ENCODE measurements around the gene SERGEF. TPM values are rescaled to one million over a fixed set of nuclear protein-coding genes. Genes with fewer than 3 reads are reported as not detected.

SERGEF gene
- total and polyA plus RNA-seq, 12 donors = 14.8 to 105 (median 19.9) TPM

DNA sequence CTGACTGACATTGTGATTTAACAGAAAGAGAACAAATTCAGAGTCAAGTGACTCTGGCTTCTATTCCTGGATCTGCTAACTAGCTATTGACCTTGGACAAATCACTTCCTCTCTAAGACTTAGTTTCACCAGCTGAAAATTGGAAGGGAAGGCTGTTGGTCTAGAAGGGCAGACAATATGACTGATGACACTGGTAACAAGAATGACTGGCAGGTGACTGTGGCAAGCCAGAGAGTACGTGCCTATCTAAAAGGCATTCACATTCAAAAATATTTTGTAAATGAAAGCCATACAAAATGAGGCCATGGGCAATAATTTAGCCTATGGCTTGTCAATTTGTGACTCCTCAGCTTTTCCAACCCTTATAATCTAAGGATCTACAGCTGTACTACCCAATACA is 23.5 kb downstream of the SERGEF start:
- TF ChIP-seq, protein P1, sequence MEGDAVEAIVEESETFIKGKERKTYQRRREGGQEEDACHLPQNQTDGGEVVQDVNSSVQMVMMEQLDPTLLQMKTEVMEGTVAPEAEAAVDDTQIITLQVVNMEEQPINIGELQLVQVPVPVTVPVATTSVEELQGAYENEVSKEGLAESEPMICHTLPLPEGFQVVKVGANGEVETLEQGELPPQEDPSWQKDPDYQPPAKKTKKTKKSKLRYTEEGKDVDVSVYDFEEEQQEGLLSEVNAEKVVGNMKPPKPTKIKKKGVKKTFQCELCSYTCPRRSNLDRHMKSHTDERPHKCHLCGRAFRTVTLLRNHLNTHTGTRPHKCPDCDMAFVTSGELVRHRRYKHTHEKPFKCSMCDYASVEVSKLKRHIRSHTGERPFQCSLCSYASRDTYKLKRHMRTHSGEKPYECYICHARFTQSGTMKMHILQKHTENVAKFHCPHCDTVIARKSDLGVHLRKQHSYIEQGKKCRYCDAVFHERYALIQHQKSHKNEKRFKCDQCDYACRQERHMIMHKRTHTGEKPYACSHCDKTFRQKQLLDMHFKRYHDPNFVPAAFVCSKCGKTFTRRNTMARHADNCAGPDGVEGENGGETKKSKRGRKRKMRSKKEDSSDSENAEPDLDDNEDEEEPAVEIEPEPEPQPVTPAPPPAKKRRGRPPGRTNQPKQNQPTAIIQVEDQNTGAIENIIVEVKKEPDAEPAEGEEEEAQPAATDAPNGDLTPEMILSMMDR (IDR thresholded peaks at IDR 0.05) = no peak
- Histone ChIP-seq H3K4me3 (no peak overlapping the region), H3K9me3 (no peaks in the 10 kb centered on the region), H3K27me3 (no peaks in the 10 kb centered on the region), H3K4me1 (peaks cover 0 to 19% (median 7%) of the 10 kb centered on the region in 9 donors), H3K27ac (no peak overlapping the region), H3K36me3 (peaks cover 0 to 70% (median 4%) of the 10 kb centered on the region in 9 donors)
- ATAC-seq (no peak), DNase-seq (no peak)
- WGBS, 2 donors = 89 to 91% methylated on average over 1 of the region's 1 CpG
- intact Hi-C loops (cut with DNase I) = no loop called here

DNA sequence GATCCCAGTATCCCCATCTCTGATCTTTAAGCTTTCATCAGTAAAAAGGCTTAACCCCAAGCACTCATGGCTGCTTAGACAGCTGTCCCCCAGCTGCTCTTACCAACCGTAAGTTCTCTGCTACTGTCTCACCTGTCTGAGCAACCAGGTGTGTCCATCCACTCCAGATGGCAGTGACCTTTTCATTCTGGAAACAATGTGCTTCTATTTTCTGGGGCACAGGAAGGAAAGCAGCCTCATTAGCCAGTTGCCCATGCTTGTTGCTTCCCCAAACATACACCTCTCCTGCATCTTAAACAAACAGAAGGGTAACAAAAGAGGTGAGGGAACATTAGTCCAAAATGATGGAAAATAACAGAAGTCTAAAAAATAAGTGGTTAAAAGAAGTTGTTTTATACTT is 24.4 kb downstream of the SERGEF start:
- Histone ChIP-seq H3K27me3 (no peaks in the 10 kb centered on the region), H3K9me3 (no peaks in the 10 kb centered on the region), H3K4me3 (no peak overlapping the region), H3K36me3 (peaks cover 0 to 63% (median 4%) of the 10 kb centered on the region in 9 donors), H3K27ac (no peak overlapping the region), H3K4me1 (peaks cover 0 to 19% (median 7%) of the 10 kb centered on the region in 9 donors)
- TF ChIP-seq, protein P1 (IDR thresholded peaks at IDR 0.05) = no peak
- 88 to 90% methylated on average over 1 of the region's 1 CpG for WGBS, 2 donors
- intact Hi-C loops (cut with DNase I) = no loop called here
- ATAC-seq (no peak), DNase-seq (no peak)

DNA sequence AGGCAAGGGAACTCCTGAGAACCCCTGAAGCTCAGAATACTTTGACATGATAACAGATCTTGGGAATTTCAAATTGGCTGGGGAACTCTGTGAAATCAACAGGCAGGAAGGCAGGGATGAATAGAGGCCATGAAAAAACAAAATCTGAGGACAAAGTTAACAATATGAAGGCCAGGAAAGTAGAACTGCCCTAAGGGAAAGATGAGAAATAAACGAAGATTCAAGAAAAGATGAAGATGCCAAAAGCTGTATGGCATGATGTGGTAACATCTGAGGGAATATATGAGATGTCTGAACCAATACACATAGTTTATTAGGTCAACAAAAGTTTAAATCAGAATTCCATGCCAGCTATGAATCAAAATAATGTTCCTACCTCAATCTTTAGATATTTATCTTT is 25.0 kb downstream of the SERGEF start:
- Histone ChIP-seq H3K4me1 (peaks cover 0 to 19% (median 7%) of the 10 kb centered on the region in 9 donors), H3K4me3 (no peak overlapping the region), H3K27me3 (no peaks in the 10 kb centered on the region), H3K36me3 (peaks cover 0 to 57% (median 4%) of the 10 kb centered on the region in 9 donors), H3K27ac (no peak overlapping the region), H3K9me3 (no peaks in the 10 kb centered on the region)
- ATAC-seq (no peak), DNase-seq (no peak)
- intact Hi-C loops (cut with DNase I) = no loop called here
- WGBS, 2 donors = 78 to 85% methylated on average over 1 of the region's 1 CpG
- TF ChIP-seq, protein P1 (IDR thresholded peaks at IDR 0.05) = no peak

DNA sequence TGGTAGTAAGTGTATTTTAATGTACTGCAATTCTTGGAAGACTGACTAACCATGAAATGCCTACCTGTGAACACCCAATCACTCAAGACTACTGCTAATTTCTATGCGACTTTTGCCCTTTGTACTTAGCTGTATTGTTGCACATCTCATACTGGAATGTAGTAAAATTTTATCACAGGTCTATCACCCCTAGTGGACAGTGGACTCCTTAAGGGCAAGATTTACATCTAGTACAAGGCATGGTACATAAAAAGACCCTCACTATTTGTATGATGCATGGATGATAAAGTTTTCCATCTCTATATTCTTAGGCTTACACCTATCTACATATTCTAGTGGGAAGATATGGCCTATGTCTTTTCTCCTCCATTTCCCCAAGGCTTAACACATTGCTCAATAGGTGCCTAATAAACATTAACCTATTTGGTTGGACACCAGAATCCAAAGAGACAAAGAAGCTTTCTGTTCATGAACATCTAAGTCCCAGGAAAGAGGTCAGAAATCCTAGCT is 26.1 kb downstream of the SERGEF start:
- Histone ChIP-seq H3K4me1 (peaks cover 0 to 19% (median 7%) of the 10 kb centered on the region in 9 donors), H3K36me3 (peaks cover 0 to 54% (median 4%) of the 10 kb centered on the region in 9 donors), H3K4me3 (no peak overlapping the region), H3K27ac (peak overlapping the region in 1 of 10 donors; percentile 17), H3K9me3 (no peaks in the 10 kb centered on the region), H3K27me3 (no peaks in the 10 kb centered on the region)
- ATAC-seq (no peak), DNase-seq (no peak)
- intact Hi-C loops (cut with DNase I) = no loop called here
- 82 to 92% methylated on average over 1 of the region's 1 CpG for WGBS, 2 donors
- TF ChIP-seq, protein P1 (IDR thresholded peaks at IDR 0.05) = no peak

All from heart right ventricle (tissue), 16 donors.